Medulla oblongata (tissue), 1 donor: ENCODE measurements around the gene PSEN1.

Experiments
- DNase-seq: peaks from one replicate; pipeline ENCODE4 v3.0.0-alpha.2; 2015; ENCODE audit errors: extremely low spot score

The PSEN1 gene

GRCh38 chr14:73217411-73217810 lies 81.1 kb downstream of the PSEN1 start:
- no peak for DNase-seq

- no peak for DNase-seq
Measured at GRCh38 chr14:73220061-73220460, 83.8 kb downstream of the PSEN1 start.

- DNase-seq: no peak
Measured at GRCh38 chr14:73220634-73221033, 84.3 kb downstream of the PSEN1 start.

- no peak for DNase-seq
Measured at GRCh38 chr14:73221945-73222344, 85.6 kb downstream of the PSEN1 start.

- DNase-seq: peak; percentile 76
Measured at GRCh38 chr14:73223049-73223448, 86.7 kb downstream of the PSEN1 start.

GRCh38 chr14:73225496-73225895 lies 89.2 kb downstream of the PSEN1 start:
- no peak for DNase-seq

GRCh38 chr14:73227812-73228781 lies 91.8 kb downstream of the PSEN1 start:
- no peak for DNase-seq

GRCh38 chr14:73230051-73230450 lies 93.7 kb downstream of the PSEN1 start:
- DNase-seq: no peak

- no peak for DNase-seq
Measured at GRCh38 chr14:73231981-73232851, 95.9 kb downstream of the PSEN1 start.

GRCh38 chr14:73232984-73233383 lies 96.7 kb downstream of the PSEN1 start:
- DNase-seq: no peak

- DNase-seq: no peak
Measured at GRCh38 chr14:73233564-73233963, 97.3 kb downstream of the PSEN1 start.

- no peak for DNase-seq
Measured at GRCh38 chr14:73234029-73234428, 97.7 kb downstream of the PSEN1 start.

- no peak for DNase-seq
Measured at GRCh38 chr14:73234586-73235394, 98.5 kb downstream of the PSEN1 start.

- DNase-seq: no peak
Measured at GRCh38 chr14:73235531-73236155, 99.3 kb downstream of the PSEN1 start.

- no peak for DNase-seq
Measured at GRCh38 chr14:73236157-73236556, 99.8 kb downstream of the PSEN1 start.

GRCh38 chr14:73236752-73237218 lies 100.5 kb downstream of the PSEN1 start:
- DNase-seq: no peak

GRCh38 chr14:73237219-73237785 lies 101.0 kb downstream of the PSEN1 start, which contains the start of gene PAPLN:
Gene PAPLN (plus strand): TSS chr14:73237506. CDS start chr14:73239779, 2,273 bp downstream.
- no peak for DNase-seq

- no peak for DNase-seq
Measured at GRCh38 chr14:73237786-73238423, 101.6 kb downstream of the PSEN1 start.

- DNase-seq: no peak
Measured at GRCh38 chr14:73238424-73238852, 102.1 kb downstream of the PSEN1 start.

- DNase-seq: no peak
Measured at GRCh38 chr14:73238941-73239340, 102.6 kb downstream of the PSEN1 start.
